WTC11 (cell line): ENCODE measurements around the gene BCL2L1. TPM values are rescaled to one million over a fixed set of nuclear protein-coding genes. Genes with fewer than 3 reads are reported as not detected.

Source experiments
- ATAC-seq: fragments of 200-7000 bp; cut with Tn5 transposase; 2 replicates; pipeline ENCODE4 v1.10.0; 2021; ENCODE audit warnings: mild to moderate bottlenecking, moderate library complexity
- CTCF ChIA-PET: fragments of 300-600 bp; sonication (Branson Sonifier 250); formaldehyde crosslinking; loops from one replicate; lab custom pipeline; 2021; ENCODE audit warnings: antibody characterized with exemption; lab: Charles Lee
- POLR2A ChIA-PET: fragments of 350-600 bp; sonication (Branson Sonifier 250); formaldehyde crosslinking; loops from one replicate; lab custom pipeline; 2021; ENCODE audit warnings: antibody characterized with exemption; lab: Charles Lee
- DNase-seq: peaks from one replicate; pipeline ENCODE4 v3.0.0; 2021; ENCODE audit warnings: low spot score
- H3K27ac Mint-ChIP-seq: 2 replicates; pipeline ENCODE4 v1.8.0; 2021; ENCODE audit warnings: mixed read lengths
- H3K27me3 Mint-ChIP-seq: 2 replicates; pipeline ENCODE4 v1.8.0; 2021; ENCODE audit warnings: low read depth, mild to moderate bottlenecking, moderate library complexity, mixed read lengths
- H3K36me3 Mint-ChIP-seq: 2 replicates; pipeline ENCODE4 v1.8.0; 2021; ENCODE audit warnings: mixed read lengths
- H3K4me1 Mint-ChIP-seq: 2 replicates; pipeline ENCODE4 v1.8.0; 2022; ENCODE audit warnings: mixed read lengths
- H3K4me3 Mint-ChIP-seq: 2 replicates; pipeline ENCODE4 v1.8.0; 2021; ENCODE audit warnings: mild to moderate bottlenecking, moderate library complexity, mixed read lengths
- H3K9me3 Mint-ChIP-seq: 2 replicates; pipeline ENCODE4 v1.8.0; 2021; ENCODE audit warnings: mixed read lengths
- ATF1 ChIP-seq: sonication (generic); formaldehyde crosslinking; IDR thresholded peaks from 2 replicates; pipeline ENCODE4 v1.8.1; 2023; ENCODE audit warnings: mild to moderate bottlenecking, moderate library complexity, missing genetic modification reagents
- CREB1 ChIP-seq: sonication (generic); formaldehyde crosslinking; IDR thresholded peaks from 2 replicates; pipeline ENCODE4 v1.8.0; 2023; ENCODE audit warnings: mild to moderate bottlenecking, missing genetic modification reagents
- E2F1 ChIP-seq: sonication (generic); formaldehyde crosslinking; IDR thresholded peaks from 2 replicates; pipeline ENCODE4 v1.8.0; 2022; ENCODE audit warnings: mild to moderate bottlenecking, missing genetic modification reagents
- E2F4 ChIP-seq: sonication (generic); formaldehyde crosslinking; IDR thresholded peaks from 2 replicates; pipeline ENCODE4 v1.8.1; 2022; ENCODE audit warnings: low read depth, mild to moderate bottlenecking, moderate library complexity, missing genetic modification reagents, borderline replicate concordance
- E2F5 ChIP-seq: sonication (generic); formaldehyde crosslinking; IDR thresholded peaks from 2 replicates; pipeline ENCODE4 v1.8.1; 2022; ENCODE audit warnings: mild to moderate bottlenecking, moderate library complexity, missing genetic modification reagents
- FOXP4 ChIP-seq: sonication (generic); formaldehyde crosslinking; IDR thresholded peaks from 2 replicates; pipeline ENCODE4 v1.8.0; 2022; ENCODE audit warnings: mild to moderate bottlenecking, missing genetic modification reagents
- GTF2I ChIP-seq: fragments of 250-450 bp; sonication (Bioruptor Pico); conservative IDR thresholded peaks from 2 replicates; pipeline ENCODE4 v1.4.0; 2021; ENCODE audit warnings: mild to moderate bottlenecking
- HMGA2 ChIP-seq: fragments of 250-450 bp; sonication (Bioruptor Pico); IDR thresholded peaks from 2 replicates; pipeline ENCODE4 v1.4.0; 2021; ENCODE audit warnings: mild to moderate bottlenecking, moderate library complexity
- PRRX2 ChIP-seq: fragments of 250-450 bp; sonication (Bioruptor Pico); IDR thresholded peaks from 2 replicates; pipeline ENCODE4 v1.8.0; 2021; ENCODE audit warnings: mild to moderate bottlenecking
- RORB ChIP-seq: fragments of 250-450 bp; sonication (Bioruptor Pico); IDR thresholded peaks from 2 replicates; pipeline ENCODE4 v1.9.0; 2021; ENCODE audit warnings: mild to moderate bottlenecking
- USF1 ChIP-seq: sonication (generic); formaldehyde crosslinking; IDR thresholded peaks from 2 replicates; pipeline ENCODE4 v1.8.0; 2022; ENCODE audit warnings: mild to moderate bottlenecking, missing genetic modification reagents
- USF2 ChIP-seq: sonication (generic); formaldehyde crosslinking; IDR thresholded peaks from 2 replicates; pipeline ENCODE4 v1.8.1; 2023; ENCODE audit warnings: mild to moderate bottlenecking, missing genetic modification reagents, moderate library complexity
- ZNF232 ChIP-seq: sonication (generic); formaldehyde crosslinking; IDR thresholded peaks from 2 replicates; pipeline ENCODE4 v1.8.0; 2022; ENCODE audit warnings: mild to moderate bottlenecking, missing genetic modification reagents
- ZNF263 ChIP-seq: sonication (generic); formaldehyde crosslinking; IDR thresholded peaks from 2 replicates; pipeline ENCODE4 v1.8.1; 2022; ENCODE audit warnings: low read depth, mild to moderate bottlenecking, moderate library complexity, missing genetic modification reagents
- ZNF317 ChIP-seq: sonication (generic); formaldehyde crosslinking; IDR thresholded peaks from 2 replicates; pipeline ENCODE4 v1.8.1; 2023; ENCODE audit warnings: low read depth, mild to moderate bottlenecking, moderate library complexity, missing genetic modification reagents, borderline replicate concordance
- ZNF416 ChIP-seq: fragments of 250-450 bp; sonication (Bioruptor Pico); IDR thresholded peaks from 2 replicates; pipeline ENCODE4 v1.9.0; 2021; ENCODE audit warnings: mild to moderate bottlenecking, inconsistent platforms
- ZNF671 ChIP-seq: fragments of 250-450 bp; sonication (Bioruptor Pico); IDR thresholded peaks from 2 replicates; pipeline ENCODE4 v1.8.0; 2021; ENCODE audit warnings: mild to moderate bottlenecking
- ZSCAN18 ChIP-seq: fragments of 250-450 bp; sonication (Bioruptor Pico); IDR thresholded peaks from 2 replicates; pipeline ENCODE4 v2.1.2; 2022; ENCODE audit warnings: mild to moderate bottlenecking, moderate library complexity
- total RNA-seq: library from RNA; stranded (reverse); gene quantifications from 3 replicates; pipeline ENCODE4 v1.2.3, GENCODE V29; 2021
- TF ChIP-seq, protein P1 (sequence below): sonication (generic); formaldehyde crosslinking; IDR thresholded peaks from 2 replicates; pipeline ENCODE4 v1.8.1; 2022; ENCODE audit warnings: low read depth, missing genetic modification reagents, borderline replicate concordance
- TF ChIP-seq, protein P2 (sequence below): sonication (generic); formaldehyde crosslinking; IDR thresholded peaks from 2 replicates; pipeline ENCODE4 v1.8.0; 2023; ENCODE audit warnings: missing genetic modification reagents
- TF ChIP-seq, protein P3 (sequence below): sonication (generic); formaldehyde crosslinking; IDR thresholded peaks from 2 replicates; pipeline ENCODE4 v1.8.1; 2023; ENCODE audit warnings: mild to moderate bottlenecking, missing genetic modification reagents

The BCL2L1 gene
- total RNA-seq, 1 experiment from 2014 or later, result 62.0 TPM

DNA sequence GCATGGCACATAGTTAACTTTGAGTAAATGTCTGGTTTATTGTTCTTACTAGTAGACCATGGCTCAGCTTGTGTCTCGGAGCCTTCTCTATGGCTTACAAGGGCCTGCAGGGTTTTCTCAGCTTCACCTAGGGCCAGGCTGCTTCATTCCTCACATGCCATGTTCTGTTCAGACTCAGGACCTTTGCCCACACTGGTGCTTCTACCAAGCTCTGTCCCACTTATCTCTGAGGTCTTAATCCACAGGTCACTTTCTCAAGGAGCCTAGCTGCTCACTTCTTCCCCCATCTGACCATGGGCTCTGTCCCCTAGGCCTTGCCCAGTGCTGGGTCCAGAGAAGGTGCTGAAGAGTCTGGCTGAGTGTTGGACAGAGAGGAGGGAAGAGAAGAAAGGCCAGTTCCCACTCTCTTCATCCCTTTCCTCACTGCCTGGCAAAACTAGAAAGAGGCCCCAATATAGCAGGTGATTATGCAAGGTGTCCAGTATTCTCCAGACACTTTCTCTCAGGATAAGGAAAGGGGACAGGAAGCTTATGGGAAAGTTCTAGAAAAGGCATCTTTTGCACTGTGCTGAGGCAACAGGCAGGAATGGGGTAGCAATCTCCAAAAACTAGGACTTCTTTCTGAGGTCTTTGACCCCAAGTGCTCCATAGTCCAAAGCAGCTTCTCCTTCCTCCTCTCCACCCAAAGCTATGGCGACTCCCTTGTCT, 45.0 kb downstream of the BCL2L1 start (continued):
- TF ChIP-seq, protein P1, sequence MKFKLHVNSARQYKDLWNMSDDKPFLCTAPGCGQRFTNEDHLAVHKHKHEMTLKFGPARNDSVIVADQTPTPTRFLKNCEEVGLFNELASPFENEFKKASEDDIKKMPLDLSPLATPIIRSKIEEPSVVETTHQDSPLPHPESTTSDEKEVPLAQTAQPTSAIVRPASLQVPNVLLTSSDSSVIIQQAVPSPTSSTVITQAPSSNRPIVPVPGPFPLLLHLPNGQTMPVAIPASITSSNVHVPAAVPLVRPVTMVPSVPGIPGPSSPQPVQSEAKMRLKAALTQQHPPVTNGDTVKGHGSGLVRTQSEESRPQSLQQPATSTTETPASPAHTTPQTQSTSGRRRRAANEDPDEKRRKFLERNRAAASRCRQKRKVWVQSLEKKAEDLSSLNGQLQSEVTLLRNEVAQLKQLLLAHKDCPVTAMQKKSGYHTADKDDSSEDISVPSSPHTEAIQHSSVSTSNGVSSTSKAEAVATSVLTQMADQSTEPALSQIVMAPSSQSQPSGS (CRISPR knock-in tag), result no peak
- TF ChIP-seq RORB (CRISPR knock-in tag) (no peak), ZSCAN18 (CRISPR knock-in tag) (no peak), ZNF671 (CRISPR knock-in tag) (no peak), USF1 (no peak), GTF2I (CRISPR knock-in tag) (no peak), FOXP4 (CRISPR knock-in tag) (no peak), ZNF232 (CRISPR knock-in tag) (no peak)
- TF ChIP-seq, protein P2, sequence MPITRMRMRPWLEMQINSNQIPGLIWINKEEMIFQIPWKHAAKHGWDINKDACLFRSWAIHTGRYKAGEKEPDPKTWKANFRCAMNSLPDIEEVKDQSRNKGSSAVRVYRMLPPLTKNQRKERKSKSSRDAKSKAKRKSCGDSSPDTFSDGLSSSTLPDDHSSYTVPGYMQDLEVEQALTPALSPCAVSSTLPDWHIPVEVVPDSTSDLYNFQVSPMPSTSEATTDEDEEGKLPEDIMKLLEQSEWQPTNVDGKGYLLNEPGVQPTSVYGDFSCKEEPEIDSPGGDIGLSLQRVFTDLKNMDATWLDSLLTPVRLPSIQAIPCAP (CRISPR knock-in tag), result no peak

GRCh38 chr20:31676609-31676989, 46.1 kb downstream of the BCL2L1 start:
- DNase-seq (no peak), ATAC-seq (no peak)
- Mint-ChIP-seq H3K4me3 (no peak overlapping the region), H3K27ac (peak overlapping the region; percentile 68; the same call in 1 of the 2 replicates), H3K27me3 (no peaks in the 10 kb centered on the region), H3K36me3 (peaks cover 9% of the 10 kb centered on the region; the same call in 1 of the 2 replicates), H3K4me1 (peaks cover 41% of the 10 kb centered on the region), H3K9me3 (no peaks in the 10 kb centered on the region)
- ChIA-PET POLR2A (no interaction called here), CTCF (interaction anchor here (1.0 to 6.3 kb wide), 6 partner anchors 12 to 119 kb away, joined by 3 to 49 read pairs (median 3); partner anchors contain the start of gene BCL2L1)
- TF ChIP-seq ATF1 (no peak), USF2 (CRISPR knock-in tag) (no peak), E2F4 (CRISPR knock-in tag) (no peak), E2F5 (CRISPR knock-in tag) (no peak), ZNF416 (CRISPR knock-in tag) (no peak), ZNF263 (CRISPR knock-in tag) (no peak), USF1 (no peak), CREB1 (no peak), PRRX2 (CRISPR knock-in tag) (no peak), ZNF317 (CRISPR knock-in tag) (no peak), HMGA2 (CRISPR knock-in tag) (no peak), E2F1 (no peak)
- TF ChIP-seq, protein P3, sequence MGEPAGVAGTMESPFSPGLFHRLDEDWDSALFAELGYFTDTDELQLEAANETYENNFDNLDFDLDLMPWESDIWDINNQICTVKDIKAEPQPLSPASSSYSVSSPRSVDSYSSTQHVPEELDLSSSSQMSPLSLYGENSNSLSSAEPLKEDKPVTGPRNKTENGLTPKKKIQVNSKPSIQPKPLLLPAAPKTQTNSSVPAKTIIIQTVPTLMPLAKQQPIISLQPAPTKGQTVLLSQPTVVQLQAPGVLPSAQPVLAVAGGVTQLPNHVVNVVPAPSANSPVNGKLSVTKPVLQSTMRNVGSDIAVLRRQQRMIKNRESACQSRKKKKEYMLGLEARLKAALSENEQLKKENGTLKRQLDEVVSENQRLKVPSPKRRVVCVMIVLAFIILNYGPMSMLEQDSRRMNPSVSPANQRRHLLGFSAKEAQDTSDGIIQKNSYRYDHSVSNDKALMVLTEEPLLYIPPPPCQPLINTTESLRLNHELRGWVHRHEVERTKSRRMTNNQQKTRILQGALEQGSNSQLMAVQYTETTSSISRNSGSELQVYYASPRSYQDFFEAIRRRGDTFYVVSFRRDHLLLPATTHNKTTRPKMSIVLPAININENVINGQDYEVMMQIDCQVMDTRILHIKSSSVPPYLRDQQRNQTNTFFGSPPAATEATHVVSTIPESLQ (CRISPR knock-in tag), result no peak
